GM06990 (cell line): ENCODE data around the gene PPP1R12C.

Experiments used
- DNase-seq: peaks from one replicate; pipeline ENCODE4 v3.0.0-alpha.2; 2011; ENCODE audit not compliant: insufficient read length; ENCODE audit errors: extremely low read depth
- H3K27me3 ChIP-seq: replicated peaks from 2 replicates; pipeline ENCODE4 v1.6.0; 2011; ENCODE audit warnings: low read length; ENCODE audit not compliant: control insufficient read depth, insufficient read depth
- H3K36me3 ChIP-seq: 2 replicates; pipeline ENCODE4 v1.5.1; 2011; ENCODE audit warnings: low read length; ENCODE audit not compliant: control insufficient read depth, insufficient read depth
- H3K4me3 ChIP-seq: replicated peaks from 2 replicates; pipeline ENCODE4 v1.5.1; 2011; ENCODE audit warnings: low read depth, mild to moderate bottlenecking, control low read depth, low read length
- CTCF ChIP-seq: IDR thresholded peaks from 2 replicates; pipeline ENCODE4 v1.5.1; 2011; ENCODE audit warnings: low read length, control low read depth, mild to moderate bottlenecking, inconsistent platforms; ENCODE audit not compliant: insufficient read depth, poor library complexity, severe bottlenecking

Gene PPP1R12C

GRCh38 chr19:55131421-55131820 is 14.0 kb upstream of the PPP1R12C start:
- H3K36me3 ChIP-seq = no peaks in the 10 kb centered on the region
- DNase-seq = no peak
- TF ChIP-seq CTCF = no peak
- H3K4me3 ChIP-seq = no peak overlapping the region
- H3K27me3 ChIP-seq = peaks cover 3% of the 10 kb centered on the region

- no peak overlapping the region for H3K4me3 ChIP-seq
- DNase-seq = no peak
These were observed 1.6 kb upstream of the PPP1R12C start for GRCh38 chr19:55119053-55119452.

GRCh38 chr19:55118401-55118991 is 1.1 kb upstream of the PPP1R12C start:
- Histone ChIP-seq H3K4me3 (peak overlapping the region; percentile 68), H3K36me3 (no peaks in the 10 kb centered on the region; the same call in 1 of the 2 replicates), H3K27me3 (no peaks in the 10 kb centered on the region)
- no peak for TF ChIP-seq CTCF
- no peak for DNase-seq

More at GRCh38 chr19:55119053-55119452, 1.6 kb upstream of the PPP1R12C start:
- Histone ChIP-seq H3K27me3 (no peaks in the 10 kb centered on the region), H3K36me3 (no peaks in the 10 kb centered on the region; the same call in 1 of the 2 replicates)
- TF ChIP-seq CTCF = no peak

GRCh38 chr19:55117663-55118391 is 390 bp upstream of the PPP1R12C start:
- peak; percentile 97 for DNase-seq
- H3K27me3 ChIP-seq = no peaks in the 10 kb centered on the region
- TF ChIP-seq CTCF = no peak
- H3K36me3 ChIP-seq = no peaks in the 10 kb centered on the region; the same call in 1 of the 2 replicates
- peak overlapping the region; percentile 68 for H3K4me3 ChIP-seq

- peak; percentile 50 for DNase-seq
- H3K27me3 ChIP-seq = no peaks in the 10 kb centered on the region
- peaks cover 4% of the 10 kb centered on the region for H3K36me3 ChIP-seq
- no peak for TF ChIP-seq CTCF
- H3K4me3 ChIP-seq = peak overlapping the region; percentile 94
These were observed 1.1 kb downstream of the PPP1R12C start for GRCh38 chr19:55116232-55116858.
